SK-N-SH treated with all-trans-retinoic acid at 6 μM for 48 hours (cell line): Measurements from ENCODE around the gene DENND1C.

Experiments
- SNAI2 ChIP-seq: fragments of 250-450 bp; sonication (Bioruptor Pico); IDR thresholded peaks from 2 replicates; pipeline ENCODE4 v1.5.0; 2020; ENCODE audit warnings: mild to moderate bottlenecking, moderate library complexity
- ZFP3 ChIP-seq: fragments of 250-450 bp; sonication (Bioruptor Pico); IDR thresholded peaks from 2 replicates; pipeline ENCODE4 v1.5.0; 2020; ENCODE audit warnings: mild to moderate bottlenecking, moderate library complexity
- TF ChIP-seq, protein P1 (sequence below): fragments of 250-450 bp; sonication (Bioruptor Pico); IDR thresholded peaks from 2 replicates; pipeline ENCODE4 v1.5.0; 2020; ENCODE audit warnings: mild to moderate bottlenecking, moderate library complexity

DNA sequence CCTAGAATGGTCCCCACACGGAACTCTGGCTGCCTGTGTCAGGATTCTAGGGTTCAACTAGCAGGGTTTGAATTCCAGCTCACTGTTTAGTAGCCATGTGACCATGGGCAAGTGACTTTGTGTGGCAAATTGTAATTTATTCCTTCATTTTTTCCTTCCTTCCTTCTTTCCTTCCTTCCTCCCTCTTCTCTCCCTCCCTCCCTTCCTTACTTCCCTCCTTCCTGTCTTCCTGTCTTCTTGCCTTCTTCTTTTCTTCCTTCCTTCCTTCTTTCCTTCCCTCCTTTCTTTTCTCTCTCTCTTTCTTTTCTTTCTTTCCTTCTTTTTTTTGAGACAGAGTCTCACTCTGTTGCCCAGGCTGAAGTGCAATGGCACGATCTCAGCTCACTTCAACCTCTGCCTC lies 8.5 kb upstream of the DENND1C start:
- TF ChIP-seq, protein P1, sequence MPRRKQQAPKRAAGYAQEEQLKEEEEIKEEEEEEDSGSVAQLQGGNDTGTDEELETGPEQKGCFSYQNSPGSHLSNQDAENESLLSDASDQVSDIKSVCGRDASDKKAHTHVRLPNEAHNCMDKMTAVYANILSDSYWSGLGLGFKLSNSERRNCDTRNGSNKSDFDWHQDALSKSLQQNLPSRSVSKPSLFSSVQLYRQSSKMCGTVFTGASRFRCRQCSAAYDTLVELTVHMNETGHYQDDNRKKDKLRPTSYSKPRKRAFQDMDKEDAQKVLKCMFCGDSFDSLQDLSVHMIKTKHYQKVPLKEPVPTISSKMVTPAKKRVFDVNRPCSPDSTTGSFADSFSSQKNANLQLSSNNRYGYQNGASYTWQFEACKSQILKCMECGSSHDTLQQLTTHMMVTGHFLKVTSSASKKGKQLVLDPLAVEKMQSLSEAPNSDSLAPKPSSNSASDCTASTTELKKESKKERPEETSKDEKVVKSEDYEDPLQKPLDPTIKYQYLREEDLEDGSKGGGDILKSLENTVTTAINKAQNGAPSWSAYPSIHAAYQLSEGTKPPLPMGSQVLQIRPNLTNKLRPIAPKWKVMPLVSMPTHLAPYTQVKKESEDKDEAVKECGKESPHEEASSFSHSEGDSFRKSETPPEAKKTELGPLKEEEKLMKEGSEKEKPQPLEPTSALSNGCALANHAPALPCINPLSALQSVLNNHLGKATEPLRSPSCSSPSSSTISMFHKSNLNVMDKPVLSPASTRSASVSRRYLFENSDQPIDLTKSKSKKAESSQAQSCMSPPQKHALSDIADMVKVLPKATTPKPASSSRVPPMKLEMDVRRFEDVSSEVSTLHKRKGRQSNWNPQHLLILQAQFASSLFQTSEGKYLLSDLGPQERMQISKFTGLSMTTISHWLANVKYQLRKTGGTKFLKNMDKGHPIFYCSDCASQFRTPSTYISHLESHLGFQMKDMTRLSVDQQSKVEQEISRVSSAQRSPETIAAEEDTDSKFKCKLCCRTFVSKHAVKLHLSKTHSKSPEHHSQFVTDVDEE (CRISPR knock-in tag), result no peak
- TF ChIP-seq ZFP3 (CRISPR knock-in tag) (no peak), SNAI2 (no peak)
